NCI-H2171 (cell line): ENCODE data around the gene GPR151.

Source experiments
- DNase-seq: peaks from one replicate; lab custom pipeline; 2025; lab: John Stamatoyannopoulos, UW

GPR151 gene

DNA sequence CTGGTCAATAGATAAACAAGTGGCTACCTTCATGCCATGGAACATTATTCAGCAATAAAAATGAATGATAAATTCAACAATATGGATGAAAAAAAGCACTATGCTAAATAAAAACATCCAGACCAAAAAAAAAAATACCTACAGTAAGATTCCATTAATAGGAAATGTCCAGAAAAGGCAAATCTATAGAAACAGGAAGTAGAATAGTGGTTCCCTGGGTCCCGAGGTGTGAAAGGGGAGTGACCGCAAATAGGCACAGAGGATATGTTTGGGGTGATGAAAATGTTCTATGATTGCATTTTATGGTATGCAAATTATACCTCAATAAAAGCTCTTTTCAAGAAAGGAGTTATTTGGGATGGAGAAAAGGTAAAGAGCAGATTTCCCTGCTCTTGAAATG is 3.6 kb upstream of the GPR151 start:
- DNase-seq, result no peak

DNA sequence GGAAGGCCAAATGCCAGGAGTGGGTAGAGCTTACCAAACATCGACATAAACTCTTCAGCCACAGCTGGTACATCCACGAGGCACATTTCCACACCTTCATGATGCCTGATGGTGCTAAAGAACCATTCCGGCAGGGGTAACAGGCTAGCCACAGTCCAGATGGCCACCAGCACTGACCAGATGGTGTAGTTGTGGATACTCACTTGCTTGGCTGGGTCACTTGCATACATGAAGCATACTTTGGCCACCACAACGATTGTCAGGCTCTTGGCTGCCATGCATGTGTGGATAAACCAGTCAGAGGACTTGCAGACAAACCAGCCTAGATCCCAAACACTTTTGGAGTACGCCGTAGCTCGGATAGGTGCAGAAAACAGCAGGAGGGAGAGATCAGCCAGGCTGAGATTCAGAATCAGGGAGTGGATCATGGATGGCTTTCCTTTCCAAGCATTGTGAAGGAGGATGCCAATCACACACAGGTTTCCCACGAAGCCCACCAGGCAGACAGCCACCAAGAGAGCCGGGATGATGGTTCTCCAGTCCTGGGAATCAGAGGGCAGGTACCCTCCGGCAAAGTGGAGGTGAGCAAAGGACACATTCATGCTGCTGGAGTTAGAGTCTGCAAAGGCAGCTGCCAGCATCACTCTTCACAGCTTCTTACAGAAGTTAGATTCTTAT is 378 bp downstream of the GPR151 start:
- no peak for DNase-seq

DNA sequence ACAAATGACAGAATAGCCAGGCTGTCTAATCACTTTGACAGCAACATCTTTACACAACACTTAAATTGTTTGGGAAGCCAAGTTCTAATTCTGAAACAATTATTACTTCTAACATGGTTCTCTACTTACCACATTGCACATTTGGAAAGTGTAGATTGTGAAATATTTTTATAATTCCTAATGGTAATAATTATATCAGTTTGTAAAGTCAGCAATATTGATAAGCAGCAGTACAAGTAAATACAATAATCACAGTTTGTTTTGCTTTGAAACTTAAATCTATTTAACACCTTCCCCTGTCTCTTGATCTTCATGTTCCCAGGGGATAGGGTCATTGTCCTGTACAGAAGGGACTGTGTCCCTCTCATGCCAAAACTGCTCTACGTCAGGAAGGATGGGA is 1.4 kb downstream of the GPR151 start:
- no peak for DNase-seq

DNA sequence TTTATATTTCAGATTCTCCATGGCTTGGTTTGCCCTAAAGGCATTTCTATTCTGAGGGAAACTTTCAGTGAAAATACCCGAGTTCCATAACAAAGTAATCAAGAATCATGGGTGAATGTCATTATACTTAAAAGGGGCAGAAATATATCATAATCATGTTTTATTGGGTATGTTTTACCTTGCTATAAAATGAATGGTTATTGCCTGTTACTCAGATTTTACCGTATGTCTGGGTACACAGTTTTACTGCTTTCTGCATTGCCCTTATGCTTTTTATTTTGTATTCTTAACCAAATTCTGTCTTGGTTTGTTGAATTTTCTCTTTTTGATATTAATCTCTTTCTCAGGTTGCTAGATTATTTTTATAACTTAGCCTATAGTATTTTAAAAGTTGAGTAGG is 2.5 kb downstream of the GPR151 start:
- DNase-seq, result no peak

DNA sequence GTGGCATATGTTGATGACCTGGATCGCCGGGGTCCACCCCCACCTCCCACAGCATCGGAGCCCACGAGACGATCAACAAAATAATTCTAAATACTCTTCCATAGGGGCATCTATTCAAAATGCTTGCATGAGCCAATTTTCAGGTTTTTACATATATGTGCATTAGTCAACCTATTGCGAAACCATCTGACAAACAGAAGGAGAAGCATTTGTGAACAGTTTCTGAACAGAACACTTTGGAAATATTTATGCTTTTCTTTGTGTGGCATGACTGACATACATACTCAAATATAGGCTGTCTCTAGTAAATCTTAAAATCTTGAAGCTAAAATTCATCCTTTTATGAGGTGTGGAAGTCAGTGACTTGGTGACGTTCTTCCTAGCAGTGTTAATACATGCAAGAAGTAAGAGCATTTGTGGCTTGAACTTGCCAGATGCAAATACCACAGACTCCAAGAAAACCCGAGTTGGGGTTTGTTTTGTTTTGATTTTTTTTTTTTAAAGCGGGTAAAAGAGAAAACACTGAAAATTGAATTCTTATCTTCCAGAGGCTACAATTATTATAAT is 5.3 kb downstream of the GPR151 start:
- no peak for DNase-seq

DNA sequence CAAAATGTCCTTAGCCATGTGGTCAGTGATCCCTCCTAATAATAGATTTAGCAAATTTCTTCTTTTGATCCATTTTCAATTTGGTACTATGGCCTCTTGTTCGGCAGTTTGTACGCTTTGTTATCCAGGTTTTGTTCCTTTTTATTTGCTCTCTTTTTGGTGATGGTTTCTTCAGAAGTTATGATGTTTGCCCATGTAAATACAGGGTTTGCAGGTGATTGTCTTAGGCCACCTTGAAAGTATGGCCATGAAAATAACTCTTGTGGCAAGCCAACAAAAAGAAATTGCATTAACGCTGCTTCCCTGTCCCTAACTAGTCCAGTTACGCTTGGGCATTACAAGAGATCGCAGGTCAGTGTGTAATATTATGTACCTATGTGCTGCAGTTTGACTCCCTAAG is 8.6 kb downstream of the GPR151 start:
- no peak for DNase-seq

DNA sequence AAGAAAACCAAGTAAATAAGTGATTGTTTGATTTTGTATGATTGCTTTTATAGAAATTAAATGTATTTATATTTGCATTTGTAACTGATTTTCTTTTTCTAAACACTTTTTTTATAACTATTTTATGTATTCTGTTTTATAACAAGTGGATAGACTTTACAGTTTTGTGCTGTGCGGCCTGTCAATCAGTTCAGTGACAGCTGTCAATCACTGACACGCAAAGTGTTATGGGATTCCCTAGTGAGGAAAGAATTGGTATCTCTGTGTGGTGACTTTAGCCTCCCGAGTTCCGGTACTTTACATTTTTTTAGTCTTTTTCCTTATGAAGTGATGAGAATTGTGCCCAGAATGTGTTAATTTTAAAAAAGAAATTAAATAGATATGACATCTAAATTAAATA is 16.3 kb downstream of the GPR151 start:
- DNase-seq, result no peak

DNA sequence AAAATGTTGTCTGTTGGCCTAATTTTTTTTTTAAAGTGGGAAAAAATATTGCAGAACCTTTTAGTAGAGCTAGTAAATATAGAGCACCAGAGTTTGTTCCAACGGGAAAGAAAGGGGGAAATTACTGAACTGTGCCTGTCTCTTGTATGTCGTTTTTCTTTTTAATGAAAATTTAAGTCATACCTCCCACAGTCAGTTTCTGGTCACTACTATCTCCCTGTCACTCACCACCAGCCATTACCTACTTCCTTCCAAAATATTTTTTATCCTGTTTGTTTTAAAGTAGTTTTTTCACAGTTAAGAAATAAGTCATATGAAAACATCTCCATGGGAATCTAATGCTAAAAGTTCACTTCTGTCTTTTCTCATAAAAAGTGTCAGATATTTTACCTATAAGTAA is 21.3 kb downstream of the GPR151 start:
- DNase-seq, result no peak

DNA sequence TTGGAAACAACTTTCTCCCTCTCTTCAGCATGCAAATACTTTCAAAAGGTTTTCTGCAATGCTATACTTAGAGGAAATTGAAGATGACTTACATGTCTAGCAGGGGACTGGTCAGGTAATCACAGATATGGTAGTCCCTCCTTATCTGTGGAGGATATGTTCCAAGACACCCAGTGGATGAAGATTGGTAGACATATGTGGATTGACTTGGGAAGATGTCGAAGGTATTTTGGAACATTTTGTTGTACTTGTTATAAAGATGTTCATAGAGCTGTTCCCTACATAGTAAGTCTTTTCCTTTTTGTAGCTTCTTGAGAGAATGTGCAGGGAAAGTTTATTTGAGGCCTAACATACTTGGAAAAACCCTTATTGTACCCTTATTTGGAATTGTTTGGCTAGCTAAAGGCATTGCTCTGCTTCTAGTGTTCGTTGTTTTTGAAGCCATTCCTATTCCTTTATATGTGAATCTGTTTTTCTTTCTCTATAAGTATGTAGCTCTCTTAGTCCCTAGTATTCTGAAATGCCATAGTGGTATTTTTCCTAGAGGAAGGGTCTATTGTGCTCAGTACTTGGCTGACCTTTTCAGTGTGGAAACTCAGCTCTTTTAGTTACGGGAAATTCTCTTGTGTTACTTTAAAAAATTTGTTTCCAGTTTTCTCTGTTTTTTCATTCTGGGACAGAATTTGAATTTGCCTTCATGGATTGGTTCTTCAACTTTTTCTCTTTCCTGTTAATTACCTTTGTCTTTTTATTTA is 25.7 kb downstream of the GPR151 start:
- DNase-seq, result no peak

DNA sequence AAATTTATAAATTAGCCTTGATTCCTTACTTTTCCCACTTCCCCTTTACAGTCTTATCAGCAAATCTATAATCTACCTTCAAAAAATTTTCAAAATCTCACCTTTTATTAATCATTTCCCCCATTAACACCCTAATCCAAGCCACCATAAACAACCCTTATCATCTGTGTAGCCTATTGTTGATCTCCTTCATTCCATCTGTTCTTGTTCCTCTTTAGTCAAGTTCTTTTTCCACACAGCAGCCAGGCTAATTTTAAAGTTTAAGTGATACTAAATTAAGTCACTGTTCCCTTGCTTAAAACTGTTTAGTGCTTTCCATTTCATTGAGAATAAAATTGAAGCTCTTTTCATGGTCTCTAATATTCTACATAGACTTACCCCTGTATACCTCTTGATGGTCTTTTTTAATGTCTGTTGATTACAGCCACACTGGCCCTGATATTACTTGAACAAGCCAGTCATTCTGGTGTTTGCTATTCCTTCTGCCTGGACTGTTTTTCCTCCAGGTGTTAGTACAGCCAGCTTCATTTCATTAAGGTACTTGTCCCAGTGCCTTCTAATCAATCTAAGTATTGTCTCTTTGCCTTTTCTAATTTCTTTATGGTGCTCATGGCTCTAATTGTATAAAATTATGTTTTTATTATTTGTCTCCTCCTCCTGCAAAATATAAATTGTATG is 31.1 kb downstream of the GPR151 start:
- DNase-seq, result no peak

DNA sequence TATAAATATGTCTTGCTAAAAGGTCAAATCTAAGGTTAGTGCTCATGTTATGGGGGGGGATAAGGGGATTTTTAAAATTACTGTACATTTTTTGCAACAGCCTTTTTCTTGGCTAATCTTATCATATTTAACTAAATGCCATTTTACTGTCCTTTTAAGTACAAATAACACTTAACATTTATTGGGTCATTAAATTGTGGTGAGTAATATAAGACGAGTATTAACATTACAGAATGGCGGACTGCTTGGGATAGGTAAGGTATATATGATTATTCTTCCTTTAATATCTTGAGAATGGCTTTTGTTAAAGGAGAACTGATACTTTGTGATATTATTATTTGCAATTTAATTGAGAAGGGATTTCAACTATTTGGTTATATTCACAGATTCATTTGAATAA is 33.2 kb downstream of the GPR151 start:
- no peak for DNase-seq

DNA sequence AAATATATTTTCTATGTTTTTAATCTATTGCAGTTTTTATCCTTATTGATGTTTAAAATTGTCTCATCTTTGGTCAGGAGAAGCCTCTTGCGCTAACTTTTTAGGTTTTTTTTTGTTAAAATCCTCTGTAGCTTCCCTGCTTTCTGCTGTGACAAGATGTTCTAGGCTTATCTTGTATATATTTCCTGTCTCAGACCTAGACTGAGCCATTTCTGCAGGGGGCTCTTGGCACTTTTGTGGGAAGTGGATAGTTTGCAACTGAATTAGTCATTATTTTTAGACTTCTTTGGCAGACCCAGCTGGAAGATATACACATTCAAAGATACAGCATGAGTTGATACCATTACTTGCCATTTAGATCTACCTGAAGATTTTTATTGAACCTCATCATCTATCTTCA is 40.1 kb downstream of the GPR151 start:
- DNase-seq, result no peak

DNA sequence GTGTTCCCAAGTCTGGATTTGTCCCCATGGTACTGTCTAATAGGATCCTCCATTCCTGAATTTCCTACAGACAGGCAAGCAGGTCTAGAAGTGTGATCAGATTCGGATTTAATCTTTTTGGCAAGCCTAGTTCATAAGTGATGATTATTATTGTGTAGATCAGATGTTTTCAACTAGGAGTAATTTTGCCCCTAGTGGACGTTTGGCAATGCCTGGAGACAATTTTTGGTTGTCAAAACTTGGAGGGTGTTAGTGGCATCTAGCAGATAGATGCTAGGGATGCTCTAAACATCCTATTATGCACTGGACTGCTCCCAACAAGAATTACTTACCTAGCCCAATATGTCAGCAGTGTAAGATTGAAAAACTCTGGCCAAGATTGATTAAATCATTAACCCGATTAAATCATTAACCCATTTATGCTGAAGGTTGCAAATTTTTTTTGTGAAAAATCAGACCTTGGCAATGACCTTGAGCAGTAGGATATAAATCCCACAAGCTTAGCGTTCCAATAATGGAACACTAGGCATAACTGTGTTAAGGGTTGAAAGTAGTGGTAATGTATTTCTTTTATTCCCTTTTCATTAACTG is 40.7 kb downstream of the GPR151 start:
- DNase-seq, result no peak

DNA sequence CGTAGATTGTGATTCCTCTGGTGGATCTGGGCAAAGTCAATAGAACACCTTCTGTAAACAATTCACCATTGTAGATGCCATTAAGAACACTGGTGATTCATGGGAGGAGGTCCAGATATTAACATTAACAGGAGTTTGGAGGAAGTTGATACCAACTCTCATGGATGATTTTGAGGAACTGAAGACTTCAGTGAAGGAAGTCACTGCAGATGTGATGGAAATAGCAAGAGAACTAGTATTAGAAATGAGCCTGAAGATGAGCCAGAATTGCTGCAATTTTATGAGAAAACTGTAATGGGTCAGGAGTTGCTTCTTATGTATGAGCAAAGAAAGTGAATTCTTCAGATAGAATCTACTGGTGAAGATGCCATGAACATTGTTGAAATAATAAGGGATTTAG is 41.9 kb downstream of the GPR151 start:
- DNase-seq, result no peak

DNA sequence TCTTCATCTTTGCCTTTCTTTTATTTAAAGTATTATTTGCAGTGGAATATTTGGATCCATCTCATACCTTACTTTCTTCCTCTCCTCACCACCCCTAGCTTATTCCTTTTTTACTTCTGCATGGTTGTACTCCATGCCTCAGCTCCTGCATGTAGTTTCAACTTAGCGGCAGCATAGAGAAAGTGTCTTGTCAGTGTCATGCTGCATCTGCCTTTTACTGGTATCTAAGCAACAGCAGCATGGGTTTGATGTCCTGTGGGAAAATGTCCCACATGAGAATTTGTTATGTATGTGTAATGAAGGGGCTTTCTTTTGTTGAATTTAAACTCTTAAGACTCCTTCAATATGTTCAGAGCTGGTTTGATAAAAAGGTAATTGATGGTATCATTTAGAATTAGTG is 48.2 kb downstream of the GPR151 start:
- DNase-seq, result no peak

DNA sequence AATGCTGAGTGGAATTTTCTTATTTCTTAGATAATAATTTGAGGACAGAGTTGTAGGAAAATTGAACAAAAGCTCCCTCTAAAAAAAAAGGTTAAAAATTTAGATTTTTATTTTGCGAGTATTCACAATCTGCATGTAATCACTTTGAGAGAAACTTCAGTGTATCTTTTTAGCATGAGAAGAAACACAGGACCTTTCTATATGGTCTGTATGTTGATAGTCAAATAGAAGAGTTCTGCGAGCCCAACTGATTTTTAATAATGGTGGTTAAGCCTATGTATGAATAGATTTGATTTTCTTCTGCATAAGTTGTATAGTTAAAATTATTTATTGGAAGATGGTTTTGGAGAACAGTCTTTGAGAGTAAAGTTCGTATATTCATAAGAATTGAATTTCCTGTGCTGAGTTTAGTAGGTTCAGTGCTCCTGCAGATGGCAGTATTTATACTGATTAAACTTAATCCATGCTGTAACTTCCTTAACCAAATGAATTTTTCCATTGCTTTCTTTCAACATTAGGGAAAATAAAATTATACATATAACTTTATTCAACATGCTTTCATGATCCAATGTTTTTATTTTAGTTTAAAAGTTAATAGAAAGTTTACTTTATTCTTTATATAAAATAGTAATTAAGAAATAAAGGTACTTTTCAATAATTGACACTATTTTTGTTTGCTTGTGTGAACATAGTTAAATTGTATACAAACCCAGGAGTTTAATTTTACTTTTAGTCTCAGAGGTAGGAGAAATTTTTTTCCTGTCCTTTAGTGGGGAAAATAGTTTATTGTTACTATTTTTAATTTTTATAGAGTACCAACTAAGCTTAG is 49.3 kb downstream of the GPR151 start:
- no peak for DNase-seq

DNA sequence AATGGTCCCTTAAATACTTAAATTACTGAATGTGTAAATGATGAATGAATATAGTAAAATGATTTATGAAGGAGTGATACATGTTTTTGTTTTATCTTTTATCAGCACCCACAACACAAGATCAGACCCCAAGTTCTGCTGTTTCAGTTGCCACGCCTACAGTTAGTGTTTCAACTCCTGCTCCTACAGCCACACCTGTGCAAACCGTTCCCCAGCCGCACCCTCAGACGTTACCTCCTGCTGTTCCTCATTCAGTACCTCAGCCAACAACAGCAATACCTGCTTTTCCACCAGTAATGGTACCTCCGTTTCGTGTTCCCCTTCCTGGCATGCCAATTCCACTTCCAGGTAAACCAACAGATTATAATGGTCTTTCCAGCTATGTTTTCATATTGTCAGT is 52.5 kb downstream of the GPR151 start:
- no peak for DNase-seq
